Right lobe of liver (tissue), 4 donors: ENCODE data around the gene UCK2.

Experiments used
- CTCF ChIP-seq, 4 donors: fragments of 200-600 bp in 3 of 4; fragments of 450-650 bp in 1 of 4; IDR thresholded peaks; one replicate each; pipeline versions ENCODE4 v1.5.1 to v1.8.0; 2016 to 2022; ENCODE audit warnings: antibody characterized with exemption in 4 of 4, mild to moderate bottlenecking in 2 of 4
- POLR2A ChIP-seq: fragments of 450-650 bp; IDR thresholded peaks from one replicate; pipeline ENCODE4 v1.6.1; 2017; ENCODE audit warnings: antibody characterized with exemption, mild to moderate bottlenecking
- donor health status: DM: no; HTN: no; CAD: no.
- donor health status: DM: no; HTN: no; CAD: no.
- donor health status: DM: no; HTN: yes; CAD: no.

GRCh38 chr1:165845992-165846748, 18.8 kb downstream of the UCK2 start:
- no peak for TF ChIP-seq CTCF (IDR thresholded peaks at IDR 0.05)
- TF ChIP-seq POLR2A: no peak
